Thymus (tissue), 11 donors: Measurements from ENCODE around the gene STPG4. TPM values are rescaled to one million over a fixed set of nuclear protein-coding genes. Genes with fewer than 3 reads are reported as not detected.

ENCODE experiments used
- DNase-seq, 9 donors: peaks; one replicate each; pipeline ENCODE4 v3.0.0-alpha.2; 2013; ENCODE audit warnings: low spot score in 9 of 9, low read depth in 6 of 9, missing footprints in 1 of 9
- H3K27ac ChIP-seq, 2 donors: one replicate each; pipeline ENCODE4 v1.5.1; 2013; ENCODE audit warnings: control low read depth in 1 of 2, low read depth in 1 of 2, low read length in 1 of 2, mild to moderate bottlenecking in 1 of 2, moderate library complexity in 1 of 2
- H3K27me3 ChIP-seq, 2 donors: one replicate each; pipeline ENCODE4 v1.5.1; 2013; ENCODE audit warnings: low read length in 1 of 2; ENCODE audit not compliant: control insufficient read depth in 2 of 2, insufficient read depth in 1 of 2
- H3K36me3 ChIP-seq, 2 donors: one replicate each; pipeline ENCODE4 v1.5.1; 2013; ENCODE audit warnings: low read length in 1 of 2, mild to moderate bottlenecking in 1 of 2, moderate library complexity in 1 of 2; ENCODE audit not compliant: control insufficient read depth in 2 of 2, insufficient read depth in 2 of 2
- H3K4me1 ChIP-seq, 2 donors: one replicate each; pipeline ENCODE4 v1.5.1; 2013; ENCODE audit warnings: low read length in 2 of 2; ENCODE audit not compliant: control insufficient read depth in 2 of 2, insufficient read depth in 2 of 2
- H3K4me3 ChIP-seq, 2 donors: one replicate each; pipeline ENCODE4 v1.5.1; 2013; ENCODE audit warnings: low read length in 2 of 2, control low read depth in 1 of 2, mild to moderate bottlenecking in 1 of 2
- H3K9me3 ChIP-seq, 2 donors: one replicate each; pipeline ENCODE4 v1.5.1; 2013; ENCODE audit warnings: low read length in 1 of 2, mild to moderate bottlenecking in 1 of 2; ENCODE audit not compliant: control insufficient read depth in 2 of 2, insufficient read depth in 1 of 2
- WGBS: extraction: QIAGEN DNeasy Blood & Tissue Kit; methylation state at CpG from one replicate; pipeline ENCODE4 v1.1.7; 2013; 5-methylcytosine and 5-hydroxymethylcytosine counted together
- polyA plus RNA-seq: library from polyadenylated mRNA; stranded (reverse); fragments of 200-250 nt; gene quantifications from one replicate; pipeline ENCODE4 v1.2.3, GENCODE V29; 2013
- total RNA-seq: library from RNA; stranded (reverse); fragments of 120-200 nt; gene quantifications from one replicate; pipeline ENCODE4 v1.2.4, GENCODE V29; 2013
- donor health status: healthy.

Gene STPG4
- total and polyA plus RNA-seq, 2 donors: 0.05 to 0.14 TPM

GRCh38 chr2:47041891-47042684 is 113.0 kb downstream of the STPG4 start:
- peaks cover 0 to 3% of the 10 kb centered on the region in 2 donors for H3K9me3 ChIP-seq
- no peak overlapping the region for H3K27ac ChIP-seq
- H3K27me3 ChIP-seq: no peaks in the 10 kb centered on the region
- peaks cover 85 to 97% of the 10 kb centered on the region in 2 donors for H3K36me3 ChIP-seq
- no peak overlapping the region for H3K4me3 ChIP-seq
- peaks cover 0 to 38% of the 10 kb centered on the region in 2 donors for H3K4me1 ChIP-seq
- 97% methylated on average over 11 of the region's 11 CpGs for WGBS
- DNase-seq: no peak

GRCh38 chr2:47041063-47041462 is 114.0 kb downstream of the STPG4 start:
- no peaks in the 10 kb centered on the region for H3K27me3 ChIP-seq
- no peak for DNase-seq
- 85% methylated on average over 8 of the region's 8 CpGs for WGBS
- peaks cover 0 to 46% of the 10 kb centered on the region in 2 donors for H3K4me1 ChIP-seq
- no peak overlapping the region for H3K27ac ChIP-seq
- H3K4me3 ChIP-seq: no peak overlapping the region
- peaks cover 0 to 3% of the 10 kb centered on the region in 2 donors for H3K9me3 ChIP-seq
- H3K36me3 ChIP-seq: peaks cover 84 to 97% of the 10 kb centered on the region in 2 donors

GRCh38 chr2:47040651-47041050 is 114.5 kb downstream of the STPG4 start:
- Histone ChIP-seq H3K4me3 (no peak overlapping the region), H3K4me1 (peaks cover 0 to 50% of the 10 kb centered on the region in 2 donors), H3K36me3 (peaks cover 84 to 97% of the 10 kb centered on the region in 2 donors), H3K9me3 (peaks cover 0 to 3% of the 10 kb centered on the region in 2 donors), H3K27ac (no peak overlapping the region), H3K27me3 (no peaks in the 10 kb centered on the region)
- 96% methylated on average over 10 of the region's 10 CpGs for whole genome bisulfite sequencing
- DNase-seq: no peak

GRCh38 chr2:47039913-47040562 is 115.1 kb downstream of the STPG4 start:
- peaks cover 0 to 2% of the 10 kb centered on the region in 2 donors for H3K9me3 ChIP-seq
- no peak overlapping the region for H3K4me3 ChIP-seq
- H3K36me3 ChIP-seq: peaks cover 84 to 97% of the 10 kb centered on the region in 2 donors
- peak overlapping the region in 1 of 2 donors; percentile 11 for H3K27ac ChIP-seq
- peaks cover 0 to 56% of the 10 kb centered on the region in 2 donors for H3K4me1 ChIP-seq
- WGBS: 95% methylated on average over 17 of the region's 17 CpGs
- no peaks in the 10 kb centered on the region for H3K27me3 ChIP-seq
- no peak for DNase-seq

- 96% methylated on average over 2 of the region's 2 CpGs for WGBS
- H3K27me3 ChIP-seq: no peaks in the 10 kb centered on the region
- peaks cover 84 to 97% of the 10 kb centered on the region in 2 donors for H3K36me3 ChIP-seq
- peak overlapping the region in 1 of 2 donors; percentile 48 for H3K27ac ChIP-seq
- H3K4me3 ChIP-seq: no peak overlapping the region
- DNase-seq: no peak
- no peaks in the 10 kb centered on the region for H3K9me3 ChIP-seq
- peaks cover 0 to 62% of the 10 kb centered on the region in 2 donors for H3K4me1 ChIP-seq
Measured at GRCh38 chr2:47039489-47039870, 115.6 kb downstream of the STPG4 start.

GRCh38 chr2:47038656-47039488 is 116.2 kb downstream of the STPG4 start:
- Histone ChIP-seq H3K4me1 (peaks cover 0 to 67% of the 10 kb centered on the region in 2 donors), H3K27me3 (no peaks in the 10 kb centered on the region), H3K9me3 (no peaks in the 10 kb centered on the region), H3K4me3 (no peak overlapping the region), H3K27ac (peak overlapping the region; percentile 48 to 72), H3K36me3 (peaks cover 84 to 97% of the 10 kb centered on the region in 2 donors)
- 72% methylated on average over 9 of the region's 9 CpGs for WGBS
- peak in 2 of 9 donors; percentile 31 to 50 for DNase-seq

GRCh38 chr2:47037678-47038077 is 117.4 kb downstream of the STPG4 start:
- H3K4me3 ChIP-seq: no peak overlapping the region
- no peak overlapping the region for H3K27ac ChIP-seq
- no peaks in the 10 kb centered on the region for H3K27me3 ChIP-seq
- peaks cover 0 to 71% of the 10 kb centered on the region in 2 donors for H3K4me1 ChIP-seq
- WGBS: 86% methylated on average over 9 of the region's 9 CpGs
- peaks cover 83 to 98% of the 10 kb centered on the region in 2 donors for H3K36me3 ChIP-seq
- H3K9me3 ChIP-seq: no peaks in the 10 kb centered on the region
- no peak for DNase-seq
